ENCODE measurements around the gene YTHDC2.

YTHDC2 gene

GRCh38 chr5:113490317-113490716 is 23.2 kb upstream of the YTHDC2 start:
- TF ChIP-seq PAX5 (IDR thresholded peaks at IDR 0.05; ENCODE audit: insufficient read depth, low read length, severe bottlenecking) (no peak), TAF1 (IDR thresholded peaks at IDR 0.05; ENCODE audit: low read depth, low read length) (no peak), POU2F2 (IDR thresholded peaks at IDR 0.05; ENCODE audit: low read depth, low read length) (no peak), POLR2AphosphoS5 (IDR thresholded peaks at IDR 0.05; ENCODE audit: low read depth, low read length) (no peak), POLR2A (IDR thresholded peaks at IDR 0.05; ENCODE audit: low read depth, low read length) (no peak), SPI1 (IDR thresholded peaks at IDR 0.05; ENCODE audit: low read depth, low read length) (no peak)
- FAIRE-seq (no peak), DNase-seq (ENCODE audit: insufficient read length, low spot score) (no peak)

- no peak for TF ChIP-seq TAF1 (IDR thresholded peaks at IDR 0.05; ENCODE audit: low read depth, low read length)
- FAIRE-seq (no peak), DNase-seq (ENCODE audit: insufficient read length, low spot score) (no peak)
Measured at GRCh38 chr5:113491022-113491421, 22.5 kb upstream of the YTHDC2 start.

- FAIRE-seq: no peak
- TF ChIP-seq PAX5 (IDR thresholded peaks at IDR 0.05; ENCODE audit: insufficient read depth, low read length, severe bottlenecking) (no peak), POLR2AphosphoS5 (IDR thresholded peaks at IDR 0.05; ENCODE audit: low read depth, low read length) (no peak), TAF1 (IDR thresholded peaks at IDR 0.05; ENCODE audit: low read depth, low read length) (no peak), SPI1 (IDR thresholded peaks at IDR 0.05; ENCODE audit: low read depth, low read length) (no peak), POLR2A (IDR thresholded peaks at IDR 0.05; ENCODE audit: low read depth, low read length) (no peak), POU2F2 (IDR thresholded peaks at IDR 0.05; ENCODE audit: low read depth, low read length) (no peak)
Measured at GRCh38 chr5:113493446-113493845, 20.0 kb upstream of the YTHDC2 start.

GRCh38 chr5:113495422-113495841 is 18.1 kb upstream of the YTHDC2 start:
- DNase-seq (ENCODE audit: insufficient read length, low spot score) (no peak), FAIRE-seq (no peak)
- TF ChIP-seq POLR2AphosphoS5 (IDR thresholded peaks at IDR 0.05; ENCODE audit: low read depth, low read length): no peak
- TF ChIP-seq PAX5 (IDR thresholded peaks at IDR 0.05; ENCODE audit: insufficient read depth, low read length, severe bottlenecking): no peak

More at GRCh38 chr5:113493446-113493845, 20.0 kb upstream of the YTHDC2 start:
- DNase-seq (ENCODE audit: insufficient read length, low spot score): no peak

GRCh38 chr5:113502073-113502472 is 11.4 kb upstream of the YTHDC2 start:
- DNase-seq (ENCODE audit: insufficient read length, low spot score): no peak

GRCh38 chr5:113503146-113503545 is 10.3 kb upstream of the YTHDC2 start:
- no peak for DNase-seq (ENCODE audit: insufficient read length, low spot score)
- no peak for TF ChIP-seq TAF1 (IDR thresholded peaks at IDR 0.05; ENCODE audit: low read depth, low read length)
- no peak for TF ChIP-seq POLR2AphosphoS5 (IDR thresholded peaks at IDR 0.05; ENCODE audit: low read depth, low read length)
- no peak for TF ChIP-seq POU2F2 (IDR thresholded peaks at IDR 0.05; ENCODE audit: low read depth, low read length)
- TF ChIP-seq PAX5 (IDR thresholded peaks at IDR 0.05; ENCODE audit: insufficient read depth, low read length, severe bottlenecking): no peak
- no peak for TF ChIP-seq POLR2A (IDR thresholded peaks at IDR 0.05; ENCODE audit: low read depth, low read length)
- no peak for TF ChIP-seq SPI1 (IDR thresholded peaks at IDR 0.05; ENCODE audit: low read depth, low read length)
- no peak for FAIRE-seq

More at GRCh38 chr5:113502073-113502472, 11.4 kb upstream of the YTHDC2 start:
- no peak for FAIRE-seq
- TF ChIP-seq PAX5 (IDR thresholded peaks at IDR 0.05; ENCODE audit: insufficient read depth, low read length, severe bottlenecking): no peak
- no peak for TF ChIP-seq TAF1 (IDR thresholded peaks at IDR 0.05; ENCODE audit: low read depth, low read length)
- TF ChIP-seq POU2F2 (IDR thresholded peaks at IDR 0.05; ENCODE audit: low read depth, low read length): no peak
- TF ChIP-seq SPI1 (IDR thresholded peaks at IDR 0.05; ENCODE audit: low read depth, low read length): no peak
- TF ChIP-seq POLR2AphosphoS5 (IDR thresholded peaks at IDR 0.05; ENCODE audit: low read depth, low read length): no peak
- no peak for TF ChIP-seq POLR2A (IDR thresholded peaks at IDR 0.05; ENCODE audit: low read depth, low read length)

GRCh38 chr5:113505181-113505580 is 8.3 kb upstream of the YTHDC2 start:
- DNase-seq (ENCODE audit: insufficient read length, low spot score): no peak
- TF ChIP-seq POU2F2 (IDR thresholded peaks at IDR 0.05; ENCODE audit: low read depth, low read length): no peak
- no peak for TF ChIP-seq TAF1 (IDR thresholded peaks at IDR 0.05; ENCODE audit: low read depth, low read length)
- TF ChIP-seq POLR2AphosphoS5 (IDR thresholded peaks at IDR 0.05; ENCODE audit: low read depth, low read length): no peak
- TF ChIP-seq SPI1 (IDR thresholded peaks at IDR 0.05; ENCODE audit: low read depth, low read length): no peak
- TF ChIP-seq POLR2A (IDR thresholded peaks at IDR 0.05; ENCODE audit: low read depth, low read length): no peak
- TF ChIP-seq PAX5 (IDR thresholded peaks at IDR 0.05; ENCODE audit: insufficient read depth, low read length, severe bottlenecking): no peak
- FAIRE-seq: no peak

GRCh38 chr5:113507601-113508000 is 5.9 kb upstream of the YTHDC2 start:
- no peak for DNase-seq (ENCODE audit: insufficient read length, low spot score)
- TF ChIP-seq SPI1 (IDR thresholded peaks at IDR 0.05; ENCODE audit: low read depth, low read length) (peak; percentile 87), PAX5 (IDR thresholded peaks at IDR 0.05; ENCODE audit: insufficient read depth, low read length, severe bottlenecking) (no peak), TAF1 (IDR thresholded peaks at IDR 0.05; ENCODE audit: low read depth, low read length) (no peak), POLR2AphosphoS5 (IDR thresholded peaks at IDR 0.05; ENCODE audit: low read depth, low read length) (no peak), POLR2A (IDR thresholded peaks at IDR 0.05; ENCODE audit: low read depth, low read length) (no peak), POU2F2 (IDR thresholded peaks at IDR 0.05; ENCODE audit: low read depth, low read length) (no peak)
- FAIRE-seq: no peak

- FAIRE-seq (no peak), DNase-seq (ENCODE audit: insufficient read length, low spot score) (no peak)
- TF ChIP-seq POLR2A (IDR thresholded peaks at IDR 0.05; ENCODE audit: low read depth, low read length): no peak
- TF ChIP-seq SPI1 (IDR thresholded peaks at IDR 0.05; ENCODE audit: low read depth, low read length): no peak
- no peak for TF ChIP-seq POU2F2 (IDR thresholded peaks at IDR 0.05; ENCODE audit: low read depth, low read length)
Measured at GRCh38 chr5:113508756-113509155, 4.7 kb upstream of the YTHDC2 start.

- TF ChIP-seq TAF1 (IDR thresholded peaks at IDR 0.05; ENCODE audit: low read depth, low read length): no peak
- TF ChIP-seq SPI1 (IDR thresholded peaks at IDR 0.05; ENCODE audit: low read depth, low read length): no peak
- TF ChIP-seq PAX5 (IDR thresholded peaks at IDR 0.05; ENCODE audit: insufficient read depth, low read length, severe bottlenecking): no peak
- TF ChIP-seq POLR2A (IDR thresholded peaks at IDR 0.05; ENCODE audit: low read depth, low read length): no peak
- no peak for TF ChIP-seq POLR2AphosphoS5 (IDR thresholded peaks at IDR 0.05; ENCODE audit: low read depth, low read length)
- no peak for TF ChIP-seq POU2F2 (IDR thresholded peaks at IDR 0.05; ENCODE audit: low read depth, low read length)
- DNase-seq (ENCODE audit: insufficient read length, low spot score) (no peak), FAIRE-seq (no peak)
Measured at GRCh38 chr5:113510836-113511451, 2.5 kb upstream of the YTHDC2 start.

All from GM12891 (cell line).